K562 (cell line): ENCODE data around the gene PTPRB. TPM values are rescaled to one million over a fixed set of nuclear protein-coding genes. Genes with fewer than 3 reads are reported as not detected.

ENCODE experiments used
- BCL6 ChIP-seq: fragments of 250-450 bp; sonication (Bioruptor Pico); IDR thresholded peaks from 2 replicates; pipeline ENCODE4 v1.4.0; 2020
- BRD9 ChIP-seq: fragments of 450-650 bp; IDR thresholded peaks from 2 replicates; pipeline ENCODE4 v1.6.1; 2018; ENCODE audit warnings: low read depth; ENCODE audit not compliant: partially characterized antibody
- CBFB ChIP-seq: sonication (generic); formaldehyde crosslinking; IDR thresholded peaks from 2 replicates; pipeline ENCODE4 v1.4.0; 2020; ENCODE audit warnings: mild to moderate bottlenecking, missing genetic modification reagents
- CTCFL ChIP-seq: IDR thresholded peaks from 2 replicates; pipeline ENCODE4 v1.6.1; 2011; ENCODE audit warnings: borderline replicate concordance, low read depth, mild to moderate bottlenecking, moderate library complexity, low read length; ENCODE audit not compliant: insufficient read depth, poor library complexity, severe bottlenecking
- GATAD2B ChIP-seq: fragments of 450-650 bp; IDR thresholded peaks from 2 replicates; pipeline ENCODE4 v1.6.1; 2017; ENCODE audit warnings: mild to moderate bottlenecking, borderline replicate concordance
- HLTF ChIP-seq: fragments of 450-650 bp; IDR thresholded peaks from 2 replicates; pipeline ENCODE4 v1.6.1; 2016
- HMBOX1 ChIP-seq: sonication (generic); IDR thresholded peaks from 2 replicates; pipeline ENCODE4 v1.6.1; 2016
- KLF1 ChIP-seq: fragments of 450-650 bp; IDR thresholded peaks from 2 replicates; pipeline ENCODE4 v1.6.1; 2016; ENCODE audit warnings: missing genetic modification characterization, missing compliant biosample characterization
- MIER1 ChIP-seq: fragments of 450-650 bp; IDR thresholded peaks from 2 replicates; pipeline ENCODE4 v1.6.1; 2016; ENCODE audit warnings: antibody characterized with exemption, mild to moderate bottlenecking, low read depth
- NR0B1 ChIP-seq: fragments of 450-650 bp; IDR thresholded peaks from one replicate; pipeline ENCODE4 v1.6.1; 2018; ENCODE audit warnings: mild to moderate bottlenecking, moderate library complexity; ENCODE audit not compliant: partially characterized antibody
- NR1H2 ChIP-seq: sonication (generic); formaldehyde crosslinking; IDR thresholded peaks from 2 replicates; pipeline ENCODE4 v1.4.0; 2020; ENCODE audit warnings: mild to moderate bottlenecking, missing genetic modification reagents
- RAD51 ChIP-seq: fragments of 450-650 bp; IDR thresholded peaks from 2 replicates; pipeline ENCODE4 v1.7.1; 2016; ENCODE audit warnings: low read depth, mild to moderate bottlenecking, borderline replicate concordance
- SP1 ChIP-seq: sonication (generic); formaldehyde crosslinking; IDR thresholded peaks from 2 replicates; pipeline ENCODE4 v1.8.1; 2022; ENCODE audit warnings: mild to moderate bottlenecking, missing genetic modification reagents
- ZBTB12 ChIP-seq: fragments of 250-450 bp; sonication (Bioruptor Pico); IDR thresholded peaks from 2 replicates; pipeline ENCODE4 v1.4.0; 2020
- ZC3H11A ChIP-seq: IDR thresholded peaks from 2 replicates; pipeline ENCODE4 v1.6.1; 2012; ENCODE audit warnings: low read depth, low read length, improper control_type of control experiment
- ZNF263 ChIP-seq: sonication (generic); formaldehyde crosslinking; IDR thresholded peaks from 2 replicates; pipeline ENCODE4 v1.8.0; 2022; ENCODE audit warnings: mild to moderate bottlenecking, missing genetic modification reagents, borderline replicate concordance
- ZNF354B ChIP-seq: fragments of 250-450 bp; sonication (Bioruptor Pico); IDR thresholded peaks from 2 replicates; pipeline ENCODE4 v1.4.0; 2020
- polyA plus RNA-seq, 8 experiments: library from polyadenylated mRNA; depleted of rRNA in 4 of 8; stranded (reverse) in 5 of 8; unstranded in 3 of 8; fragments of >200 nt; fragmentation: Nextera tagmentation in 2 of 8; fragmentation: Illumina TruSeq in 1 of 8; extraction: Ambion mirVana in 2 of 8; extraction: Trizol in 1 of 8; gene quantifications; 2 replicates each; pipeline versions ENCODE4 v1.2.1 to v1.2.3, GENCODE V29; 2011 to 2014; ENCODE audit warnings: inconsistent platforms in 1 of 8, missing spikeins in 1 of 8
- total RNA-seq, 7 experiments: library from RNA; depleted of rRNA in 6 of 7; stranded (reverse); fragments of >200 nt in 6 of 7; fragmentation: Illumina TruSeq in 2 of 7; extraction: Trizol in 2 of 7; gene quantifications; 2 replicates each; pipeline versions ENCODE4 v1.2.1 to v1.2.3, GENCODE V29; 2011 to 2021; ENCODE audit warnings: low replicate concordance in 1 of 7
- TF ChIP-seq, protein P1 (sequence below): sonication (generic); formaldehyde crosslinking; IDR thresholded peaks from 2 replicates; pipeline ENCODE4 v1.8.1; 2022; ENCODE audit warnings: missing genetic modification reagents
- TF ChIP-seq, protein P2 (sequence below): fragments of 450-650 bp; IDR thresholded peaks from 2 replicates; pipeline ENCODE4 v1.7.1; 2018; ENCODE audit warnings: mild to moderate bottlenecking, low read depth; ENCODE audit not compliant: partially characterized antibody

The PTPRB gene
- total and polyA plus RNA-seq, 9 of the 15 experiments (the other 6 are each of a cell fraction or from before 2014, with no cell fraction given): 0.46 to 5.9 (median 3.1) TPM

DNA sequence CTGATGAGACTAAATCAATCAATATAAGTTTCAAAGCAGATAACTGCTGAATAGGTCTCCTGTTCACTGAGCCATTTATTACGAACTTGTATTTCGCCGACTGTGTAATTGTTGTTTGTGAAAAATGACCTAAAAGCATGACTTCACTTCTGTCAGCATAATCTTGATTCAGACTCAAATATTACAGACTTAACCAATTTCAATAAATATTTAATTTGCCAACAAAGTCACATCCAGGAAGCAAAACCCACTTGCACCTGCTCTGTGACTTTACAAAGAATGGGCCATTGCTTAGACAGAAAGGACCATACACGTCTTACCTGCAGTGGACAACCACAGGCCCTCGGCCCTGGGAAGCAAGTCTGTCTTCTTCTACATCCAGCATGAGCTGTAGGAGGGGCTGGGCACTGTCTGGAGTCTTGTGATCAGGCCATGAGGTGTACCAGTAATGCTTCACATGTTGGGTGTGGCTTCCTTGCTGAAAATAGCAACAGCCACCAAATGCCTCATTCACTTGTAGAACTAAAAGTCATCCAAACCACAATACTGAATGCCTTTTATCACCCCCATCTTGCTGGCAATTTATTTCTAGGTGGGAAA, 23.5 kb upstream of the PTPRB start (continued):
- no peak for TF ChIP-seq CTCFL
- TF ChIP-seq MIER1: no peak
- TF ChIP-seq RAD51: peak; percentile 47; the same call in 1 of the 2 replicates
- TF ChIP-seq ZNF354B (CRISPR knock-in tag): peak; percentile 49; the same call in 1 of the 2 replicates
- TF ChIP-seq HLTF: no peak
- TF ChIP-seq, protein P1, sequence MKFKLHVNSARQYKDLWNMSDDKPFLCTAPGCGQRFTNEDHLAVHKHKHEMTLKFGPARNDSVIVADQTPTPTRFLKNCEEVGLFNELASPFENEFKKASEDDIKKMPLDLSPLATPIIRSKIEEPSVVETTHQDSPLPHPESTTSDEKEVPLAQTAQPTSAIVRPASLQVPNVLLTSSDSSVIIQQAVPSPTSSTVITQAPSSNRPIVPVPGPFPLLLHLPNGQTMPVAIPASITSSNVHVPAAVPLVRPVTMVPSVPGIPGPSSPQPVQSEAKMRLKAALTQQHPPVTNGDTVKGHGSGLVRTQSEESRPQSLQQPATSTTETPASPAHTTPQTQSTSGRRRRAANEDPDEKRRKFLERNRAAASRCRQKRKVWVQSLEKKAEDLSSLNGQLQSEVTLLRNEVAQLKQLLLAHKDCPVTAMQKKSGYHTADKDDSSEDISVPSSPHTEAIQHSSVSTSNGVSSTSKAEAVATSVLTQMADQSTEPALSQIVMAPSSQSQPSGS: no peak
- TF ChIP-seq GATAD2B: no peak
- peak; percentile 76; the same call in 1 of the 2 replicates for TF ChIP-seq HMBOX1
- no peak for TF ChIP-seq CBFB (CRISPR knock-in tag)
- peak; percentile 88 for TF ChIP-seq KLF1 (tag)
- TF ChIP-seq, protein P2, sequence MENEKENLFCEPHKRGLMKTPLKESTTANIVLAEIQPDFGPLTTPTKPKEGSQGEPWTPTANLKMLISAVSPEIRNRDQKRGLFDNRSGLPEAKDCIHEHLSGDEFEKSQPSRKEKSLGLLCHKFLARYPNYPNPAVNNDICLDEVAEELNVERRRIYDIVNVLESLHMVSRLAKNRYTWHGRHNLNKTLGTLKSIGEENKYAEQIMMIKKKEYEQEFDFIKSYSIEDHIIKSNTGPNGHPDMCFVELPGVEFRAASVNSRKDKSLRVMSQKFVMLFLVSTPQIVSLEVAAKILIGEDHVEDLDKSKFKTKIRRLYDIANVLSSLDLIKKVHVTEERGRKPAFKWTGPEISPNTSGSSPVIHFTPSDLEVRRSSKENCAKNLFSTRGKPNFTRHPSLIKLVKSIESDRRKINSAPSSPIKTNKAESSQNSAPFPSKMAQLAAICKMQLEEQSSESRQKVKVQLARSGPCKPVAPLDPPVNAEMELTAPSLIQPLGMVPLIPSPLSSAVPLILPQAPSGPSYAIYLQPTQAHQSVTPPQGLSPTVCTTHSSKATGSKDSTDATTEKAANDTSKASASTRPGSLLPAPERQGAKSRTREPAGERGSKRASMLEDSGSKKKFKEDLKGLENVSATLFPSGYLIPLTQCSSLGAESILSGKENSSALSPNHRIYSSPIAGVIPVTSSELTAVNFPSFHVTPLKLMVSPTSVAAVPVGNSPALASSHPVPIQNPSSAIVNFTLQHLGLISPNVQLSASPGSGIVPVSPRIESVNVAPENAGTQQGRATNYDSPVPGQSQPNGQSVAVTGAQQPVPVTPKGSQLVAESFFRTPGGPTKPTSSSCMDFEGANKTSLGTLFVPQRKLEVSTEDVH: no peak
- TF ChIP-seq BCL6 (CRISPR knock-in tag): no peak
- TF ChIP-seq ZNF263 (CRISPR knock-in tag): no peak
- no peak for TF ChIP-seq NR1H2 (CRISPR knock-in tag)
- no peak for TF ChIP-seq ZC3H11A
- TF ChIP-seq BRD9: peak; percentile 78
- TF ChIP-seq ZBTB12 (CRISPR knock-in tag): peak; percentile 18; the same call in 1 of the 2 replicates
- peak; percentile 67; the same call in 1 of the 2 replicates for TF ChIP-seq SP1 (CRISPR knock-in tag)
- no peak for TF ChIP-seq NR0B1
